RWPE1 (cell line): Measurements from ENCODE around the gene HSPB6.

ENCODE experiments used
- CTCF ChIA-PET: fragments of 350-600 bp; sonication (Branson Sonifier 250); formaldehyde crosslinking; extraction: SDS; loops from one replicate; lab custom pipeline; 2021; lab: Yijun Ruan, JAX
- POLR2A ChIA-PET: fragments of 400-600 bp; formaldehyde crosslinking; extraction: SDS; loops from one replicate; lab custom pipeline; 2020; ENCODE audit warnings: antibody characterized with exemption; ENCODE audit not compliant: low non-redundant PET; lab: Yijun Ruan, JAX
- DNase-seq: peaks from one replicate; pipeline ENCODE4 v3.0.0; 2012; ENCODE audit warnings: low spot score
- H3K27ac ChIP-seq: fragments of 450-650 bp; 2 replicates; pipeline ENCODE4 v1.5.1; 2017
- TF ChIP-seq, protein P1 (sequence below): fragments of 450-650 bp; conservative IDR thresholded peaks from 2 replicates; pipeline ENCODE4 v1.5.1; 2017; ENCODE audit warnings: low read depth, mild to moderate bottlenecking

The HSPB6 gene

DNA sequence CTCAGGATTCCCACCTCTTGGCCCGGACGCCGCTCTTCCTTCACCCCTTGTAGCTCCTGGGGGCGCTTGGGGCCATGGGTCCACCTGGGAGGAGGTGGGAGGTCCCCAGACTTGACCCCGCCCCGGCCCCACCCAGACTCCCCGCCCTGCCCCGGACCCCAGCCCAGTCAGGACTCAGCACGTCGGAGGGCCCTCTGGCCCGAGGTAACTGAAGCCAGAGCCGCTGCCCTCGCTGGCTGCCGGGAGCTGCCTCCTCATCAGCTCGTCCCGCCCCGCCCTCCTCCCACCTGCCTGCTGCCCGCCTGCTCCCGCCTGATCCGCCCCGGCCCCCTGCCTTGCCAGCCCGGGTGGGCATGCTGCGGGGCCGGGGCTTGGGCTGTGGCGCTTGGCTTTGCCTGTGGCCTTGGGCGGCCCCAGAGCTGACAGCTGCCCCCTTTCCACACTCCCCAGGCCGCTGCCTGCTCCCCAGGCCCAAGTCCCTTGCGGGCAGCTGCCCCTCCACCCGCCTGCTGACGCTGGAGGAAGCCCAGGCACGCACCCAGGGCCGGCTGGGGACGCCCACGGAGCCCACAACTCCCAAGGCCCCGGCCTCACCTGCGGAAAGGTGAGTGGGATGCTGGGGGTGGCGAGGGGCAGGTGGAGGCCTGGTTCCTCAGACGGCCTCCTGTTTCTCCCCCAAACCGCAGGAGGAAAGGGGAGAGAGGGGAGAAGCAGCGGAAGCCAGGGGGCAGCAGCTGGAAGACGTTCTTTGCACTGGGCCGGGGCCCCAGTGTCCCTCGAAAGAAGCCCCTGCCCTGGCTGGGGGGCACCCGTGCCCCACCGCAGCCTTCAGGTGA, 27.9 kb upstream of the HSPB6 start:
- POLR2A ChIA-PET, result no interaction called here
- no peak overlapping the region for H3K27ac ChIP-seq
- CTCF ChIA-PET, result no interaction called here
- DNase-seq, result no peak
- TF ChIP-seq, protein P1, sequence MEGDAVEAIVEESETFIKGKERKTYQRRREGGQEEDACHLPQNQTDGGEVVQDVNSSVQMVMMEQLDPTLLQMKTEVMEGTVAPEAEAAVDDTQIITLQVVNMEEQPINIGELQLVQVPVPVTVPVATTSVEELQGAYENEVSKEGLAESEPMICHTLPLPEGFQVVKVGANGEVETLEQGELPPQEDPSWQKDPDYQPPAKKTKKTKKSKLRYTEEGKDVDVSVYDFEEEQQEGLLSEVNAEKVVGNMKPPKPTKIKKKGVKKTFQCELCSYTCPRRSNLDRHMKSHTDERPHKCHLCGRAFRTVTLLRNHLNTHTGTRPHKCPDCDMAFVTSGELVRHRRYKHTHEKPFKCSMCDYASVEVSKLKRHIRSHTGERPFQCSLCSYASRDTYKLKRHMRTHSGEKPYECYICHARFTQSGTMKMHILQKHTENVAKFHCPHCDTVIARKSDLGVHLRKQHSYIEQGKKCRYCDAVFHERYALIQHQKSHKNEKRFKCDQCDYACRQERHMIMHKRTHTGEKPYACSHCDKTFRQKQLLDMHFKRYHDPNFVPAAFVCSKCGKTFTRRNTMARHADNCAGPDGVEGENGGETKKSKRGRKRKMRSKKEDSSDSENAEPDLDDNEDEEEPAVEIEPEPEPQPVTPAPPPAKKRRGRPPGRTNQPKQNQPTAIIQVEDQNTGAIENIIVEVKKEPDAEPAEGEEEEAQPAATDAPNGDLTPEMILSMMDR, result no peak

DNA sequence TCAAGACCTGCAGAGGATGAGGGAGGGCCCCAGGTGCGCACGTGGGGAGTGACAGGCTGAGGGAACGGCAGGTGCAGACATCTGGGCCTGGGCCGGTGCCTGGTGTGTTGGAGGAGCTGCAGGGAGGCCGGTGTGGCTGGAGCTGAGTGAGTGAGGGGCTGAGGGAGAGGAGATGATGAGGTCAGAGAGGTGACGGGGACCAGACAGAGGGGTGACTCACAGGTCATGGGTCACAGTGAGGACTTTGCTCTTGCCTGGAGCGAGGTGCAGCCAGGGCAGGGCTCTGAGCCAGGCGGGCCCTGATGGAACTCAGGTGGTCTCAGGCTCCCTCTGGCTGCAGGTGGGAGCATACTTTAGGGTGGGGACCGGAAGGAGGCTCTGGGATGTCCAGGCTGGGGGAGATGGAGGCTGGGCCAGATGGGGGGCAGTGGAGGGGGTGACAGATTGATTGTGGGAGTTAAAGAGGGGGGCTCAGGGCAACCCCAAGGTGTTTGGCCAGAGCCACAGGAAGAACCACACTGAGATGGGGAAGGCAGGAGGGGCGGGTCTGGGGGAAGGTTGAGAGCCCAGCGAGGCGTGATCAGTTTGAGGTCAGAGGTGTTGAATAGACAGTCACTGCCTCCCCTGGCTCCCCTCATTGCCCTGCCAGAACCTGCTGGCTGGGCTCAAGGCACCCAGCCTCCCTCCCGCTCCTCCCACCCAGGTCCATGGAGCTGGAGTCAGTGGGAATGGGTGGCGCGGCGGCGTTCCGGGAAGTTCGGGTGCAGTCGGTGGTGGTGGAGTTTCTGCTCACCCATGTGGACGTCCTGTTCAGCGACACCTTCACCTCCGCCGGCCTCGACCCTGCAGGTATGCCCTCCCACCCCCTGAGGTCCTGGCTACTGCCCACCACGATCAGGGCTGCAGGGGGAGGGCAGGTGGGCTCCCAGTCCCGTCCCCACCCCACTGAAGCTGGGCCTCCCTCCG, 26.9 kb upstream of the HSPB6 start:
- POLR2A ChIA-PET, result no interaction called here
- H3K27ac ChIP-seq, result no peak overlapping the region
- CTCF ChIA-PET, result no interaction called here
- no peak for DNase-seq
- TF ChIP-seq, protein P1, result no peak

DNA sequence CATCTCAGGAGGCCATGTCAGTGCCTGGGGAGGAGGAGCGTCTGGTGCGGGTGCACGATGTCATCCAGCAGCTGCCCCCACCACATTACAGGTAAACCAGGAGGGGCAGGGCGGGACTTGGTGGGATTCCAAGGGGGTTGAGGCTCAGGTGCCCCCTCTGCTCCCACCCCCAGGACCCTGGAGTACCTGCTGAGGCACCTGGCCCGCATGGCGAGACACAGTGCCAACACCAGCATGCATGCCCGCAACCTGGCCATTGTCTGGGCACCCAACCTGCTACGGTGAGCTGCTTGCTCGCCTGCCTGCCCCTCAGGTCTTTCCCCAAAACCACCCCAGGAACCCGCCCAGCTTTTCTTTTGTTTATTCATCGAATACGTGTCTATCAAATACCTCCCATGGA, 25.8 kb upstream of the HSPB6 start:
- DNase-seq, result no peak
- ChIA-PET POLR2A (no interaction called here), CTCF (no interaction called here)
- TF ChIP-seq, protein P1, result no peak
- no peak overlapping the region for H3K27ac ChIP-seq

DNA sequence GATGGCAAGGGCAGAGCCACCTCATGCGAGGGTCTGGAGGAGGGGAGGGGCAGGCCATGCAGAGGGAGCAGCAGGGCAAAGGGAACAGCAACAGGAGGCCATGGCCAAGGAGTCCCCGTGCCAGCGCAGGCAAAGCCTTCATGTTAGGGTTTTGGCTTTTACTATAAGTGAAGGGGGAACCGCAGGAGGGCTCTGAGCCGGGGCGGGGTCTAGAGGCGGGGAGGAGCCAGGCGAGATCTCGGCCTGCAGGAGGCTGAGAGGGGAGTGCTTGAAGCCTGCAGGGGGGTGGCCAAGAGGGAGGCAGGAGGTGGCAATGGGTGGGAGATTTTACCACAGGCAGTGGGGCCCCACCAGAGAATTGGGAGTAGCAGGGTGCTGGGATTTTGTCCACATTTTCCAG, 24.8 kb upstream of the HSPB6 start:
- no peak for DNase-seq
- POLR2A ChIA-PET, result no interaction called here
- CTCF ChIA-PET, result no interaction called here
- no peak overlapping the region for H3K27ac ChIP-seq
- TF ChIP-seq, protein P1, result no peak

DNA sequence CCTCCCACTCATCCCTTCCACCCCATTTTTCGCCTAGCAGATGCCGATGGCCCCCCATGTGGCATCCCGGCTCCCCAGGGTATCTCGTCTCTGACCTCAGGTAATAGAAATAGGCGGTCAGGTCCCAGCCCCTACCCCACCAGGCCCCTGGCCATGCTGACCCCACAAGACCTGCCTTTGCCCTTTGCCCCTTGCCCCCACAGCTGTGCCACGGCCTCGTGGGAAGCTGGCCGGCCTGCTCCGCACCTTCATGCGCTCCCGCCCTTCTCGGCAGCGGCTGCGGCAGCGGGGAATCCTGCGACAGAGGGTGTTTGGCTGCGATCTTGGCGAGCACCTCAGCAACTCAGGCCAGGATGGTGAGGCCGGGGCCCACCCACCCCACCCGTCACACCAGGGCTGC, 23.9 kb upstream of the HSPB6 start:
- ChIA-PET POLR2A (no interaction called here), CTCF (no interaction called here)
- TF ChIP-seq, protein P1, result no peak
- no peak for DNase-seq
- no peak overlapping the region for H3K27ac ChIP-seq

DNA sequence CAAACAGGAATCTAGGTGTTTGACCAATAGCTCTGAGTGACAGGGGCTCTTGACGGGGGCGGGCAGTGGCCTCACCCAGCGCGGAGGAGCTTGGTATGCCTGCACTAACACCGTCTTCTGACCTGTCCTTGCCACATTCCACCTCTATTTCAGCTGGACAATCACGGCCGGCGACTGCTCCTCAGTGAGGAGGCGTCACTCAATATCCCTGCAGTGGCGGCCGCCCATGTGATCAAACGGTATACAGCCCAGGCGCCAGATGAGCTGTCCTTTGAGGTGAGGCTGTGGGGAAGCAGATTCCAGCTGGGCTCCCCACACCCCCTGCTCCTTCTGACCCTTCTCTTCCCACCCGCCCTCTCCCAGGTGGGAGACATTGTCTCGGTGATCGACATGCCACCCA, 23.2 kb upstream of the HSPB6 start:
- TF ChIP-seq, protein P1, result no peak
- ChIA-PET CTCF (no interaction called here), POLR2A (no interaction called here)
- DNase-seq, result no peak
- no peak overlapping the region for H3K27ac ChIP-seq
